OCI-LY7 (cell line): ENCODE measurements around the gene FBXW8.

Source experiments
- CTCF ChIP-seq: fragments of 200-600 bp; sonication (generic); conservative IDR thresholded peaks from 2 replicates; pipeline ENCODE4 v1.5.1; 2014; ENCODE audit warnings: mild to moderate bottlenecking, antibody characterized with exemption, low read length, moderate library complexity, mixed read lengths
- EZH2phosphoT487 ChIP-seq: fragments of 200-600 bp; sonication (generic); IDR thresholded peaks from 2 replicates; pipeline ENCODE4 v1.6.1; 2018; ENCODE audit warnings: low read depth, borderline replicate concordance, mild to moderate bottlenecking, mixed run types, antibody characterized with exemption, low read length, moderate library complexity, mixed read lengths

GRCh38 chr12:116982791-116983411 is 72.2 kb downstream of the FBXW8 start:
- TF ChIP-seq CTCF (no peak), EZH2phosphoT487 (no peak)
